ENCODE data around the gene AWAT1.

The AWAT1 gene

GRCh38 chrX:70252491-70252890 lies 18.0 kb downstream of the AWAT1 start:
- no peak for TF ChIP-seq ZFX (IDR thresholded peaks at IDR 0.05; ENCODE audit: borderline replicate concordance)
- TF ChIP-seq, protein P1, sequence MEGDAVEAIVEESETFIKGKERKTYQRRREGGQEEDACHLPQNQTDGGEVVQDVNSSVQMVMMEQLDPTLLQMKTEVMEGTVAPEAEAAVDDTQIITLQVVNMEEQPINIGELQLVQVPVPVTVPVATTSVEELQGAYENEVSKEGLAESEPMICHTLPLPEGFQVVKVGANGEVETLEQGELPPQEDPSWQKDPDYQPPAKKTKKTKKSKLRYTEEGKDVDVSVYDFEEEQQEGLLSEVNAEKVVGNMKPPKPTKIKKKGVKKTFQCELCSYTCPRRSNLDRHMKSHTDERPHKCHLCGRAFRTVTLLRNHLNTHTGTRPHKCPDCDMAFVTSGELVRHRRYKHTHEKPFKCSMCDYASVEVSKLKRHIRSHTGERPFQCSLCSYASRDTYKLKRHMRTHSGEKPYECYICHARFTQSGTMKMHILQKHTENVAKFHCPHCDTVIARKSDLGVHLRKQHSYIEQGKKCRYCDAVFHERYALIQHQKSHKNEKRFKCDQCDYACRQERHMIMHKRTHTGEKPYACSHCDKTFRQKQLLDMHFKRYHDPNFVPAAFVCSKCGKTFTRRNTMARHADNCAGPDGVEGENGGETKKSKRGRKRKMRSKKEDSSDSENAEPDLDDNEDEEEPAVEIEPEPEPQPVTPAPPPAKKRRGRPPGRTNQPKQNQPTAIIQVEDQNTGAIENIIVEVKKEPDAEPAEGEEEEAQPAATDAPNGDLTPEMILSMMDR (IDR thresholded peaks at IDR 0.05) = no peak
- H3K27ac ChIP-seq = no peak overlapping the region

DNA sequence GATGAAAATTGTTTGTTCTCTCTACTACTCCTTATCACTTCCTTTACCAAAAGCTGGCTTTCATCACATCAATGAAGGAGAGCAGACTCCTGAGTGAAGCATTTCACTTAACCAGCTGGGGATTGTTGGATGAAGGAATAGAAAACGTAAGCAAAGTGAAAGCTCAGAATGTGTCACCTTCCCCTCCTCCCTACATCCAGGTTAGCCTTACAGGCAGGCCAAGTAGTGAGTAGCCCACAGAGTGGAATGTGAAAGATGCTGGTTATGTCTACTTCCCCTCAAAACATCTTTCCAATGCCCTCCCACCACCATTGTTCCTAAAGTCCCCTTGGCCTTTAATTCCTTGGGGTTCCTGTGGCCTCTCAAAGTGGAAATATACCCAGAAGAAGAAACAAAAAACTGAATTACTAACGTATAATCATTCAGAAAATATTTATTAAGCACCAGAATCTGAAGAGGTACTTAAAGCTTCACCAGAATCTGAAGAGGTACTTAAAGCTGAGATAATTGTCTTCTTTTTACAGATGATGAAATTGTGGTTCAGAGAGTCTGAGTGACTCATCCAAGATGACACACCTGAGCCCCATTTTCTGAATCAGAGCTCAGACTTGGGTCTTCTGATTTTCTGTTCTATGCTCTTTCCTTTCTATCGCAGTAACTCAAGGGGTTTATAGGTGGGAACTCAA lies 19.1 kb downstream of the AWAT1 start:
- H3K27ac ChIP-seq = no peak overlapping the region
- TF ChIP-seq, protein P1 (IDR thresholded peaks at IDR 0.05) = no peak
- TF ChIP-seq ZFX (IDR thresholded peaks at IDR 0.05; ENCODE audit: borderline replicate concordance) = no peak

DNA sequence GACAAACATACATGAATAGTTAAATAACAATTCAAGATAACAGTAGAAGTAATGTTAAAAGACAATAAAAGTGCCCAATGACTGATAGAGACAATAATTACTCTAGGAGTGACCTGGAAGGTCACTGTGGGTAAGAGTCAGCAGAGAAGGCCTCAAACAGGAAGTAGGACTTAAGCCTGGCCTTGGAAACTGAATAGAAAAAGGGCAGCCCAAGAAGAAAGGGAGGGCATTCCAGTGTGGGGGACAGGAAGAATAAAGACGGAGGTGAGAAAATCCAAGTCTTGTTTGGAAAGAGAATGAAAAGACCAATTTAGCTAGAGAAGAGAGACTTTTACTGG lies 19.6 kb downstream of the AWAT1 start:
- no peak overlapping the region for H3K27ac ChIP-seq
- no peak for TF ChIP-seq ZFX (IDR thresholded peaks at IDR 0.05; ENCODE audit: borderline replicate concordance)
- TF ChIP-seq, protein P1 (IDR thresholded peaks at IDR 0.05) = no peak

DNA sequence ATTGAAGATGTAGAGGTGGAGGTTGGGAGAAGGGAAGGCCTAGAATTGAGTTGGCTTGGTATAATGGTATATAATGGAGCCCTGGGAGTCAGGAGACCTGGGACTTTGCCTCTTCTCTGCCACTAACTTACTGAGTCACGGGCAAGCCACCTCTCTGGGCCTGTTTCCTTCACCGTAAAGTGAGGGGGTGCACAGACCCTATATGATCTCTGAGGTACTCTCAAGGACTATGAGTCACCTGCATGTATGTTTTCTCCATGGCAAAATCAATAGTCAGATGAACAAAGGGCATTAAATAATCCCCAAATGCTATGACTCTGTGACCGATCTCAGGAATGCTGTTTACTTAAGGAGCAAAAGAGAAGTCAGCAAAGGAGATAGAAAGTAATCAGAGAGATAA lies 20.5 kb downstream of the AWAT1 start:
- H3K27ac ChIP-seq = no peak overlapping the region
- TF ChIP-seq, protein P1 (IDR thresholded peaks at IDR 0.05) = no peak
- no peak for TF ChIP-seq ZFX (IDR thresholded peaks at IDR 0.05; ENCODE audit: borderline replicate concordance)

- H3K27ac ChIP-seq = no peak overlapping the region
- TF ChIP-seq, protein P1 (IDR thresholded peaks at IDR 0.05) = no peak
- no peak for TF ChIP-seq ZFX (IDR thresholded peaks at IDR 0.05; ENCODE audit: borderline replicate concordance)
Observed at GRCh38 chrX:70255452-70255851, 21.0 kb downstream of the AWAT1 start.

DNA sequence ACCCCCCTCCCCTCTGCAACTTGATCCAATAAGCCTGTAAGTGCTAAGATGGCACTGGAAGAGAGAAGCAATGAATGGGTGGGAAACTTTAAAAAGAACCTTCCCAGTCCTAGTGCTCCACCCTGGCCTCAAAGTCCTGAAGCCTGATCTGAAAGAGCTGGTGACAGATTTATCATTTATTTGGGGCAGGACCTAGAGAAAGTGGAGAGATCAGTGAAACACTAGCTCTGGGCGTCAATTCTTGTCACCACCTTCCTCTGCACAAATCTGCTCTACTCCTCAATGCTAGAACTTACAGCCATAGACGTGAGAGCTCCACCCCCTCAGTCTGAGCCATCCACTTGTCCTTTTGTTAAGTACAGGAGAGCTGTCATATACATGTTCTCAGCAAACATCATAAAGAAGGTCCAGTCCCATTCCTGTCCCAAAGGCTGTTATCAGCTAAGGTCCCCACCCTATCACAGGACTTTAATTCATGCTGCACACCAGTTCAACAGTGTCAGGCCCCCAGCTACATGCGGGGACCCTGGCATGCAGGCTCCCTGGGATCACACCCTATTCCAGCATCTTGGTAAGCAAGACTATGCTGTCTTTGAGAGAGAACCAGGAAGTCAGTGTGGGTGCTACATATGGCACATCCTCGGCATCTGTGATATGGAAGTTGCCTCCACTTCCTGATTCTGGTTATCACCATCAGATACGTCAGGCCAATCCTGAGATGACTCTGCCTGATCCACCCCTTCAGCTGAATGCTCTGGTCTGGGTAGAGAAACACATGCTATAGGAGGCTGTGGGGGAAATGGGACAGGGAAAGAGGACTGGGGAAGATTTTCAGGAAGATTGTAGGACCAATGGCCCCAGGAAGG lies 23.2 kb downstream of the AWAT1 start:
- TF ChIP-seq ZFX (IDR thresholded peaks at IDR 0.05; ENCODE audit: borderline replicate concordance) = no peak
- TF ChIP-seq, protein P1 (IDR thresholded peaks at IDR 0.05) = no peak
- H3K27ac ChIP-seq = no peak overlapping the region

DNA sequence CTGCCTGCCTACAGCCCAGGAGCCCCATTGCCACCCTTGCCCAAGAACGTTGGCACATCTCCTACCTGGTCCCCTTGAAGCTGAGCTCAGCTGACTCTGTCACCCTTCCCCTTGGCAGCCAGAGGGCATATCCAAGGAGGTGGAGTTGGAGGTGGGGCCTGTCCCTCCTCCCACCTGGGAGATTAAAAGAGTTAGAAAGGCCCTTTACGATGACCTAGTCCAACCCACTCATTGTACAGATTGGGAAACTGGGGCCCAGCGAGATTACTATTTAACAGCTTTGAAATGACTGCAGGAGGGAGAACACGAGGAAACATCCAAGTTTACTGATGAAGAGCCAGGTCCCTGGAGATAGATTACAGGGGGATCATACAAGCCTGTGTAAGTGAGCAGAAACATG lies 25.6 kb downstream of the AWAT1 start, which contains the start of gene P2RY4:
TSS of gene P2RY4 (minus strand) at position 101 of the 400 bp plus-strand sequence. CDS start 580 bp downstream, outside the sequence.
- TF ChIP-seq, protein P1 (IDR thresholded peaks at IDR 0.05) = no peak
- TF ChIP-seq ZFX (IDR thresholded peaks at IDR 0.05; ENCODE audit: borderline replicate concordance) = no peak
- H3K27ac ChIP-seq = no peak within 1 kb of the TSS
